HUES64 (cell line): ENCODE measurements around the gene GOLGA8O.
"Not testable (repeated sequence)": the region's sequence is repeated elsewhere in the genome, so short reads cannot be mapped to it uniquely, and the experiment has no call there.

Experiments
- H3K27ac ChIP-seq: 2 replicates; pipeline ENCODE4 v1.7.0; 2013; ENCODE audit warnings: low read depth, low read length, inconsistent platforms
- H3K27me3 ChIP-seq: 2 replicates; pipeline ENCODE4 v1.6.1; 2013; ENCODE audit warnings: mild to moderate bottlenecking, low read length; ENCODE audit not compliant: insufficient read depth
- H3K36me3 ChIP-seq: 2 replicates; pipeline ENCODE4 v1.6.1; 2013; ENCODE audit warnings: mild to moderate bottlenecking, low read length; ENCODE audit not compliant: insufficient read depth
- H3K4me1 ChIP-seq: 2 replicates; pipeline ENCODE4 v1.6.1; 2013; ENCODE audit warnings: mild to moderate bottlenecking, low read length, moderate library complexity; ENCODE audit not compliant: insufficient read depth
- H3K4me3 ChIP-seq: 2 replicates; pipeline ENCODE4 v1.5.1; 2013; ENCODE audit warnings: mild to moderate bottlenecking, low read length, moderate library complexity
- H3K9ac ChIP-seq: 2 replicates; pipeline ENCODE4 v1.6.1; 2013; ENCODE audit warnings: mild to moderate bottlenecking, low read depth, low read length
- H3K9me3 ChIP-seq: 2 replicates; pipeline ENCODE4 v1.6.1; 2013; ENCODE audit warnings: low read depth, low read length; ENCODE audit not compliant: insufficient read depth
- WGBS: fragments of 150-250, 120-280 bp; methylation state at CpG from one replicate; pipeline ENCODE4 v1.1.7; 2013; ENCODE audit warnings: missing lambda C conversion rate; 5-methylcytosine and 5-hydroxymethylcytosine counted together

GOLGA8O gene

DNA sequence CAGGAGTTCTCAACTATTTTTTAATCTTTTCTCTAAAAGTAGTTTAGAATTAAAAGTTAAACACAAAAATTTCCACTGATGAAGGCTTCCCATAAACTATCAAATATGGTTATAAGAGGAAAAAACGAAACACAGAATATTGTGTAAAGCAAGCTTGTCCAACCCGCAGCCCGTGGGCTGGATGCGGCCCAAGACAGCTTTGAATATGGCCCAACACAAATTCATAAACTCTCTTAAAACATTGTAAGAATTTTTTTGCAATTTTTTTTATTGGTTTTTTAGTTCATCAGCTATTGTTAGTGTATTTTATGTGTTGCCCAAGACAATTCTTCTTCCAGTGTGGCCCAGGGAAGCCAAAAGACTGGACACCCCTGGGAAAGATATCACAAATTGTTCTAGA, 28.9 kb downstream of the GOLGA8O start:
- no CpG with 5 or more reads among the region's 4 CpGs for WGBS
- not testable (repeated sequence) for H3K36me3 ChIP-seq, H3K4me3 ChIP-seq, H3K9me3 ChIP-seq, H3K27me3 ChIP-seq, H3K9ac ChIP-seq, H3K4me1 ChIP-seq, H3K27ac ChIP-seq

DNA sequence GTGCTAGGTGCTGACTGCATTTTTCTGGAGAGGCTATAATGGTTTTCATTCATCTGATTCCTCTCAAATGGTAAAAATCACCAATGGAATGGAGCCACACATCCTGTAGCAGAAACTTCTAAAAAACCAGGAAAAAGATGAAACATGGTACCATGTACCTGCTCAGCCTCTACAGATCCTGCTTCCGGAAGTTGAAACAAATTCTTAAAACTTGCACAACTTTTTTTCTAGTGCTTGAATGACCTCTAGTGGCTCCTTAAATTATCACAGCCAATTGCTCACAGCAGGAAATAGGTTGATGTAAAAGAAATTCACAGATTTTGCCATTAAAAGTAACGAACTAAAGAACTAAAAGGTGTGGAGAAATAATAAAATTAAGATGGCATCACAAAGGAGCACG, 47.5 kb downstream of the GOLGA8O start:
- not testable (repeated sequence) for H3K4me1 ChIP-seq, H3K4me3 ChIP-seq, H3K27me3 ChIP-seq, H3K9me3 ChIP-seq, H3K9ac ChIP-seq, H3K27ac ChIP-seq, H3K36me3 ChIP-seq
- WGBS = no CpG with 5 or more reads among the region's 3 CpGs

DNA sequence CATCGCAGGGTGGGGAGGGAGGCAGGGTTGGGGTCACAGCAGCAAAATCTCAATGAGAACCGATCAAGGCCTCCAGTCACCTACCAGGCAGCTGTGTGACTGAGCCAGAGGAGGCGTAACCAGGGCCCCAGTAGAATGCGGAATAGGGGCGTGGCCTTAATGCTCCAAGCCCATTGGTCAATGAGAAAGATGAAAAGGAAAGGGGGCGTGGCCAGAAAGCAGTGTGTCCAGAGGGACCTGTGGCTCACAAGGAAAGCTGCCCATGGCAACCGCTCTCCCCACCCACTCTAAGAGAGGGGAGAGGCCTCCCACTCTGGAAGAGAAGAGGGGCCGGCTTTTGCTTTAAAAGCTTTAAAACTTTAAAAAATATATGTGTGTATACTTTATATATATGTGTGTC, 52.2 kb downstream of the GOLGA8O start, which contains the start of gene GOLGA8K:
Gene GOLGA8K (minus strand): TSS at position 101 of the 400 bp plus-strand sequence. CDS start 98 bp downstream, at position 3.
- not testable (repeated sequence) for H3K4me3 ChIP-seq, H3K9me3 ChIP-seq, H3K4me1 ChIP-seq, H3K9ac ChIP-seq, H3K27ac ChIP-seq, H3K27me3 ChIP-seq, H3K36me3 ChIP-seq
- no CpG with 5 or more reads among the region's 8 CpGs for WGBS

DNA sequence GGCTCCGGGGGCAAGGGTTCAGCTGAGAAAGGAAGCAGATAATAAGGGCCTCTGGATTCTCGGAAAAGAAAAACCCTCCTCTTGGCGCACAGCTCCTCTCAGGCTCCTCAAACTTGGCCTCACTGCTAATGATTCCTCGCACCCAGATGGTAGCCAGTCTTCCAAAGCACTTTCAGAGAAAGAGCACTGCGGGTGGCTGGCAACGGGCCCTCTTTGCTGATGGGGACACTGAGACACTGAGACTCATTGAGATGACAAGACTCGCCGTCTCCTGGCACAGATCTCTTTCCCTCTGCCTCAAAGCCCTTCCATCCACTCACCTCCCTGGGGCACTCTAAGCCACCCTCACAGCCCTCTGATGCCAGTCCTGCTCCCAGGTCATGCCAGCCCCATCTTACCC, 58.9 kb downstream of the GOLGA8O start:
- H3K36me3 ChIP-seq, H3K27ac ChIP-seq, H3K9ac ChIP-seq, H3K4me3 ChIP-seq, H3K4me1 ChIP-seq, H3K9me3 ChIP-seq, H3K27me3 ChIP-seq: not testable (repeated sequence)
- WGBS = no CpG with 5 or more reads among the region's 8 CpGs
